GM08714 (cell line): ENCODE measurements around the gene MPC1.
"Not testable (repeated sequence)": the region's sequence is repeated elsewhere in the genome, so short reads cannot be mapped to it uniquely, and the experiment has no call there.

Source experiments
- H3K4me3 ChIP-seq: fragments of 200-500 bp; sonication (Bioruptor generic); 2 replicates; pipeline ENCODE4 v1.5.1; 2014; ENCODE audit warnings: mild to moderate bottlenecking, low read length, inconsistent platforms
- ZNF274 ChIP-seq: IDR thresholded peaks from 2 replicates; pipeline ENCODE4 v1.6.1; 2012; ENCODE audit warnings: mild to moderate bottlenecking, low read depth, low read length

The MPC1 gene

DNA sequence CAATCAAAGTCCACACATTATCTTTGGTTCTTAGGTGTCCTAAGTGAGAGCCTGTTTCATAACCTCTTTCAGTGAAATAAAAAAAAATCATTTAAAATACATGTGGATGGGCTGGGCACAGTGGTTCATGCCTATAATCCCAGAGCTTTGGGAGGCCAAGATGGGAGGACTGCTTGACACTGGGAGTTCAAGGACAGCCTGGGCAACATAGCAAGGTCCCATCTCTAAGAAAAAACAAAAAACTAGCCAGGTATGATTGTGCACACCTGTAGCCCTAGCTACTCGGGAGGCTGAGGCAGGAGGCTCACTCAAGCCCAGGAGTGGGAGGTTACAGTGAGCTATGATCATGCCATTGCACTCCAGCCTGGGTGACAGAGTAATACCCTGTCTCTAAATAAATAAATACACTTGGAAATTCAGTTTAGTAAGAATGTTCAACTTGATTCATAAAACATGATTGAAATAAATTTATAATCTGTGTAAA, 3.6 kb downstream of the MPC1 start:
- TF ChIP-seq ZNF274 = no peak
- H3K4me3 ChIP-seq = no peak overlapping the region

- H3K4me3 ChIP-seq = no peak overlapping the region
- TF ChIP-seq ZNF274 = no peak
These were observed 5.0 kb downstream of the MPC1 start for GRCh38 chr6:166377721-166378120.

DNA sequence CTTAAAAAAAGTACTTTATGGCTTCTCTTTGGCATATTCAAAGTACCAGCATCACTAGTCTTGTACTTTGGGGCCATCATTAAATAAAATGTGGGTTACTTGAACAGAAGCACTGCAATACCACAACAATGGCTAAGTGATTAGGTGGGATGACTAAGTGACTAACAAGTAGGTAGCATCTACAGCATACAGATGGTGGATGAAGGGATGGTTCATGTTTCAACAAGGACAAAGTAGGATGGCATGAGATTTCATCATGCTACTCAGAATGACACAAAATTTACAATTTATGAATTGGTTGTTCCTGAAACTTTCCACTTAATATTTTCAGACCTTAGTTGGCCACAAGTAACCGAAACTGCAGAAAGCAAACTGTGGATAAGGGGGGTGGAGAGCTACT, 7.7 kb downstream of the MPC1 start:
- TF ChIP-seq ZNF274 = no peak

GRCh38 chr6:166370489-166370888, 12.3 kb downstream of the MPC1 start:
- no peak overlapping the region for H3K4me3 ChIP-seq
- TF ChIP-seq ZNF274 = no peak

More for the DNA sequence above, 7.7 kb downstream of the MPC1 start:
- no peak overlapping the region for H3K4me3 ChIP-seq

GRCh38 chr6:166369782-166370181, 13.0 kb downstream of the MPC1 start:
- no peak for TF ChIP-seq ZNF274
- no peak overlapping the region for H3K4me3 ChIP-seq

- no peak for TF ChIP-seq ZNF274
- H3K4me3 ChIP-seq = no peak overlapping the region
These were observed 15.8 kb downstream of the MPC1 start for GRCh38 chr6:166366921-166367320.

DNA sequence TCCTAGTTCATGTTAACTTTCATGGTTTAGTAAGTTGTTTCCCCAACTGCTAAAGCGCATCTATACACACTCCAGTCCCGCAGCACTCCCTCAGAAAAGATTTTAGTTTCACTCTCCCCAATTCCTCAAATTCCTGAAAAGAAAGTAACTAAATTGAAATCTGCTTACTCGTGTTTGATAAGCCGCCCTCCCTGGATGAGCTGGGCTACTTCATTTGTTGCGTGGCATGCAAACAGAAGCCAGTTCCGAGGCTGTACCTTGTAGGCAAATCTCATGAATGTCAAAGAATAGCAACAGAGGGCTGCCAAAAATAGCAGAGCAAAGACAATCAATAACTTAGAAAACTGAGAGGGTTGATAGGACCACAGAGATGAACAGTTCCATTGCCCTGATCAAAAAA, 16.9 kb downstream of the MPC1 start:
- no peak for TF ChIP-seq ZNF274
- H3K4me3 ChIP-seq = no peak overlapping the region

DNA sequence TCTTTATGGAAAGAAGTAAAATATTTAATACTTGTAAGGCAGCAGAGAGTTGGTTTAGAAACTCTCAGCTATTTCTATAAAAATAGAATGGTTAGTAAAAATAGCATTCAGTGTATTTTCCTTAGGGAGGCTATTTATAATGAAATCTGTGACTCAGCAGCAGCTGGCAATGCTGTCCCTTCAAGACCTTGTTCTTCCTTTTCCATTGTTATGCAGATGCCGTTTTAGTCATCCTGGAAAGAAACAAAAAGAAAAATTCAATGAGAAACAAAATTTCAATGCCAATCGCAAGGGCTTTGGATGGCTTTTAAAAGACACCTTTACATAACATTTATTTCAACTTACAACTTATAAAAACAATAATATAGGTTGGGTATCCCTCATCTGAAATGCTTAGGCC, 17.5 kb downstream of the MPC1 start:
- no peak for TF ChIP-seq ZNF274
- no peak overlapping the region for H3K4me3 ChIP-seq

DNA sequence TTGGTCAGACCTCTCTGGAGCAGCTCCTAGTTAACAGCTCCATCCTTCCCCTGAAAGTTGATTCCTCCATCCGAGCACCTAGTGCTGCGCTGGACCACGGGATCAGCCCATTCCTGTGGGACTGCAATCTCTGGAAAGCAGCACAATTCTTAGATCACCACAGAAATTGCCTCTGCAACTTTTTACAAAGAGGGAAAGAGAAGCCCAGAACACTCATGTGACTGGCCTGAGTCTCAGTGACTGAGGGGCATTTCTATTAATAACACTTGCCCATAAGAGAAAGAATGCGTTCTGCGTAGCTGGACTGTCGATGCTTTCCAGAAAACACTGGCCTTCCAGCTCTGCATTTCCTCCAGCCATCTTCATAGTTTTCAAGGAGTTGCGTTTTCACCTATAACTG, 18.3 kb downstream of the MPC1 start:
- no peak for TF ChIP-seq ZNF274
- H3K4me3 ChIP-seq = no peak overlapping the region

DNA sequence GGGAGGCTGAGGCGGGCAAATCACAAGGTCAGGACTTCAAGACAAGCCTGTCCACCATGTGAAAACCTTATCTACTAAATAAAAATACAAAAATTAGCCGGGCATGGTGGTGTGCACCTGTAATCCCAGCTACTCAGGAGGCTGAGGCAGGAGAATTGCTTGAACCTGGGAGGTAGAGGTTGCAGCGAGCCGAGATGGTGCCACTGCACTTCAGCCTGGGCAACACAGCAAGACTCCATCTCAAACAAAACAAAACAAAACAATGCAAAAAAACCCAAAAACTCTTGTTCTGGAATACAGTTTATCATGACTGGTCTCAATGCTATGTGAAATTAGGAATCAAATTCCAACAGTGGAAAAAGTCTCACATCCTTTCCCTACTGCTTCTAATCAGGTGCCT, 20.3 kb downstream of the MPC1 start:
- H3K4me3 ChIP-seq = not testable (repeated sequence)

- no peak for TF ChIP-seq ZNF274
- no peak overlapping the region for H3K4me3 ChIP-seq
These were observed 21.7 kb downstream of the MPC1 start for GRCh38 chr6:166361077-166361429.

DNA sequence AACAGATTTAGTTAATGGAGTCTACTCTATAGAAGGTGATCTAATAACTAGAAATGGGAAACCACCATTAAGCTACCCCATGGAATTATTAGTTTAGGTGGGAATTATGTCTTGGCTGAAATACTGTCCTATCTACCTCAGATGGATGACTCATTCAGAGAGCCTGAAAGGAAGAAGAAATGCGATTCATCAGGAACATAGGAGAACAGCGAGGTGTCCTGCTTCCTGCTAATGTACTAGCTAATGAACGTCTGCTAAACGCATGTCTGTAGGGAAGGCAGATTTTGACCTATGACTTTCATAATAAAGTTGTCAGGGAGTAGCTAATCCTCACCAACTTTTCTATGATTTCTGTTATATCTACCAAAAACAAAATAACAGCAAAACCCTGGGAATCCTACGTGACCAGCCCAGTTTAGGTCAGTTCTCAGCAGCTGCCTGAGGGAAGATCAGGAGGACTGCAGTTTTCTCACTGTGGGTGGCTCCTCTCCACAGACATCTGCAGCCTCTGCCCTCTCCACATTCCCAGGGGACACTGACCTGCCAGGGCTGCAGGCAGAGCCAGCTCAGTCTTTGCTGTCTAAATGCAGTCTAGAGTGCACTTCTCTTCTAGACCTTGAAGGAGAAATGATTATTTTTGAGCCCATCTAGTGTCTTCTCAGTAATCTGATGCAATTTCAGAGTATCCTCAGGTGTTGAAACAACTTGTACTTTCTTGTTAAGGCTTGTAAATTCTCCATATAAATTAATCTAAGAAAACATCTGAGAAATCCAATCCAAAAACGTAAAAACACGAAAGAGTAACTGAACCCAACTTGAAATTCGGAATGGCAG, 22.3 kb downstream of the MPC1 start:
- no peak overlapping the region for H3K4me3 ChIP-seq
- TF ChIP-seq ZNF274 = no peak

DNA sequence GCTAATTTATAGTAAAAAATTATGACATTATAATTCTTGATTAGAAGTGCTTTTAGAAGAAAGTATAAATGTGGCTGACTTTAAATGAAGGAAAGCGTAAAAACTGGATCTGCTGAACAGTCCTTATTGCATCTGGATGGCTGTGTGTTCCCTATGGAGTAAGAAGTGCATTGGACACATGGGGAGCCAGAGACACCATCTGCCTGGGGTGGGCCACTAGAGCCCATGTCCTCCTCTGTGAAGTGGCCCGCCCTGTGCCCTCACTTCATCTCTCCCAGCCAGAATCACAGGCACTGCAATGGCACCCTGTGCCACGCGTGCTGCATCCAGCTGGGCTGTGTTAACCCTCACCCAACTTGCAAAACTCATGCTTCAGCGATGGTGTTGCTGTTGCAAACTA, 27.2 kb downstream of the MPC1 start:
- no peak for TF ChIP-seq ZNF274
- no peak overlapping the region for H3K4me3 ChIP-seq

DNA sequence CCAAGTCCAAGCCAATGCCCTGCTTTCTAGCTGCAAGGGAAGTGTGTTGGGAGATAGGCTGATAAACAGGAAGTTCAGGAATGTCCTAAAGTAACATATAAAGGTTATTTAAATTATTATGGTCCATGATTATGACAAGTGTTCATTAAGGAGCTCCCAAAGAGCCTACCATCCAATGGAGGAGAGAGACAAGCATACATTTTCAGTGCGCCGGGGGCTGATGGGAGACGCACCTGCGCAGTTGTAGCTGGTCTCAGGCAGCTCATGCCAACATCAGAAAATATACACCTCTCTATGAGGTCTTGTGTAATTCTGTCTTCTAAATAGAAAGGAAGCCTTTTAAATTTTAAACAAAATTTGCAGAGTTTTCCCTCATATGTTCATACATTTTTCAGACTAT, 27.8 kb downstream of the MPC1 start:
- H3K4me3 ChIP-seq = no peak overlapping the region
- no peak for TF ChIP-seq ZNF274

DNA sequence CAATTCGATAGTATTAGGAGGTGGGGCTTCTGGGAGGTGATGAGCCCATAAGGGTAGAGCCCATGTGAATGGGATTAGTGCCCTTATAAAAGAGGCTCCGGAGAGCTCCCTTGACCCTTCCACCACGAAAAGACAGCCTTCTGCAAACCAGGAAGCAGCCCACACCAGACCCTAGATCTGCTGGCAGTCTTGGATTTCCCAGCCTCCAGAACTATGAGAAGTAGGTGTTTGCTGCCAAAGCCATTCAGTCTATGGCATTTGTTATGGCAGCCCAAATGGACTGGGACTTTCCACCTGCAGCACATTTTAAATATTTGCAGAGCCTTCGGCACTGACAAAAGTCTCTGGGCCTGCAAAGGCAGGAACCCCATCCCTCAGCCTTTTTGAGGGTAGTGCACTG, 28.6 kb downstream of the MPC1 start:
- H3K4me3 ChIP-seq = no peak overlapping the region
- no peak for TF ChIP-seq ZNF274

DNA sequence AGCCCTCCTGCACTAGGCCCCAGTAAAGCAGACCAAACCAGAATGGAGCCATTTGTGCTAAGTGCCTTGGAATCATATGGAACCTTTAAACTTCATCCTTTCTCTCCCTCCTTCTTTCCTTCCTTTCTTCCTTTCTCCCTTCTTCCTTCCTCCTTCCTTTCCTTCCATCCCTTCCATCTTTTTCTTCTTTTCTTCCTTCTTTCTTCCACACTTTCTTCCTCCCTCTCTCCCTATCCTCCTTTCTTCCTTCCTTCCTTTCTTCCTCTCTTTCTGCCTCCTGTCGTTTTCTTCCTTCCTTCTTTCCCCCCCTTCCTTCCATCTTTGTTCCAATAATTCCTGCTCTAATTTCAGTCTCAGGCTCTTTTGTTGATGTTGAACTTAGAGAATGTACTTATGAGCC, 29.2 kb downstream of the MPC1 start:
- H3K4me3 ChIP-seq = no peak overlapping the region
- TF ChIP-seq ZNF274 = no peak
